Lung microvascular endothelial cell (primary cell): Measurements from ENCODE around the gene RRAS2. TPM values are rescaled to one million over a fixed set of nuclear protein-coding genes. Genes with fewer than 3 reads are reported as not detected.
"Not testable (repeated sequence)": the region's sequence is repeated elsewhere in the genome, so short reads cannot be mapped to it uniquely, and the experiment has no call there.

Experiments used
- DNase-seq, 2 donors: peaks; one replicate each; pipeline versions ENCODE4 v3.0.0 to v3.0.0-alpha.2; 2010; ENCODE audit warnings: low read depth in 2 of 2
- total RNA-seq: library from RNA; depleted of rRNA; stranded (reverse); fragments of >200 nt; gene quantifications from 2 replicates; pipeline ENCODE4 v1.2.1, GENCODE V29; 2014

Gene RRAS2
- total RNA-seq, 1 donor from 2014 or later = 119 TPM

- DNase-seq = no peak
These were observed 50.0 kb downstream of the RRAS2 start for GRCh38 chr11:14308897-14309387.

- DNase-seq = peak; percentile 62 to 66
These were observed 50.7 kb downstream of the RRAS2 start for GRCh38 chr11:14308114-14308896.

- peak in 1 of 2 donors; percentile 29 for DNase-seq
These were observed 52.5 kb downstream of the RRAS2 start for GRCh38 chr11:14306481-14306880.

- no peak for DNase-seq
These were observed 53.3 kb downstream of the RRAS2 start for GRCh38 chr11:14305649-14306048.

- DNase-seq = no peak
These were observed 54.4 kb downstream of the RRAS2 start for GRCh38 chr11:14304601-14305000.

GRCh38 chr11:14300661-14301304 lies 58.2 kb downstream of the RRAS2 start:
- peak; percentile 81 to 83 for DNase-seq

- no peak for DNase-seq
These were observed 59.1 kb downstream of the RRAS2 start for GRCh38 chr11:14299921-14300320.

GRCh38 chr11:14290422-14290821 lies 68.6 kb downstream of the RRAS2 start:
- DNase-seq = no peak

- DNase-seq = peak; percentile 35 to 43
These were observed 70.6 kb downstream of the RRAS2 start for GRCh38 chr11:14288189-14288935.

- DNase-seq = not testable (repeated sequence)
These were observed 80.1 kb downstream of the RRAS2 start for GRCh38 chr11:14278869-14279268.

- no peak for DNase-seq
These were observed 83.9 kb downstream of the RRAS2 start for GRCh38 chr11:14275076-14275475.

GRCh38 chr11:14273895-14274294 lies 85.1 kb downstream of the RRAS2 start:
- DNase-seq = no peak

GRCh38 chr11:14270690-14271542 lies 88.1 kb downstream of the RRAS2 start:
- DNase-seq = no peak

GRCh38 chr11:14269692-14270573 lies 89.0 kb downstream of the RRAS2 start:
- no peak for DNase-seq

GRCh38 chr11:14267861-14268635 lies 90.9 kb downstream of the RRAS2 start:
- no peak for DNase-seq

GRCh38 chr11:14266622-14267021 lies 92.4 kb downstream of the RRAS2 start:
- no peak for DNase-seq

- DNase-seq = no peak
These were observed 94.0 kb downstream of the RRAS2 start for GRCh38 chr11:14264966-14265365.

- DNase-seq = no peak
These were observed 96.6 kb downstream of the RRAS2 start for GRCh38 chr11:14262271-14262846.

GRCh38 chr11:14261066-14261465 lies 97.9 kb downstream of the RRAS2 start:
- DNase-seq = no peak
